Gastrocnemius medialis (tissue), 4 donors: Measurements from ENCODE around the gene DYNC2H1.

Experiments
- POLR2A ChIP-seq, 2 donors: fragments of 450-650 bp; IDR thresholded peaks; one replicate each; pipeline ENCODE4 v1.6.1; 2017; ENCODE audit warnings: antibody characterized with exemption in 2 of 2, mild to moderate bottlenecking in 2 of 2, moderate library complexity in 2 of 2
- TF ChIP-seq, protein P1 (sequence below), 5 experiments: fragments of 450-650 bp in 3 of 5; fragments of 200-600 bp in 2 of 5; sonication (generic) in 2 of 5; IDR thresholded peaks in 4 of 5; conservative IDR thresholded peaks in 1 of 5; 1 replicate in 4 of 5; 2 replicates in 1 of 5; pipeline ENCODE4 v1.5.1; 2016 to 2019; ENCODE audit warnings: antibody characterized with exemption in 5 of 5, mild to moderate bottlenecking in 3 of 5, moderate library complexity in 3 of 5

DNA sequence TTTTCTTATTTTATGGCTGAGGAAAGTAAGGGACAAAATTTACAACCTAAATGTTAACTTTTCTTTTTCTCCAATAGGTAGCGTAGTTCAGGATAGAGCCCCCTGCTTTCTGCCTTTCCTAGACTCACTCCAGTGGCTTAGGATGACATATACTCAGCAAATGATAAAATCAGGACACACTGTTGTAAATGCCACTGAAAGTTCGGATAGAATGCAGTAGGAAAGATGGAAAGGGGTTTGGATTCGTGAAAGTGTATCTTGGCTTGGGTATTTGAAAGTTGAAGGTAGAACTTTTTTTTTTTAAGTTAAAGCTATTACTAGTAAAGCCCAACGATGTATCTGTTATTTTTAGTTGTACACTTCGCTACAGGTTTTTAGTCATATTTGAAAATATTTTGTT is 2.2 kb downstream of the DYNC2H1 start:
- TF ChIP-seq POLR2A (IDR thresholded peaks at IDR 0.05) = no peak
- TF ChIP-seq, protein P1, sequence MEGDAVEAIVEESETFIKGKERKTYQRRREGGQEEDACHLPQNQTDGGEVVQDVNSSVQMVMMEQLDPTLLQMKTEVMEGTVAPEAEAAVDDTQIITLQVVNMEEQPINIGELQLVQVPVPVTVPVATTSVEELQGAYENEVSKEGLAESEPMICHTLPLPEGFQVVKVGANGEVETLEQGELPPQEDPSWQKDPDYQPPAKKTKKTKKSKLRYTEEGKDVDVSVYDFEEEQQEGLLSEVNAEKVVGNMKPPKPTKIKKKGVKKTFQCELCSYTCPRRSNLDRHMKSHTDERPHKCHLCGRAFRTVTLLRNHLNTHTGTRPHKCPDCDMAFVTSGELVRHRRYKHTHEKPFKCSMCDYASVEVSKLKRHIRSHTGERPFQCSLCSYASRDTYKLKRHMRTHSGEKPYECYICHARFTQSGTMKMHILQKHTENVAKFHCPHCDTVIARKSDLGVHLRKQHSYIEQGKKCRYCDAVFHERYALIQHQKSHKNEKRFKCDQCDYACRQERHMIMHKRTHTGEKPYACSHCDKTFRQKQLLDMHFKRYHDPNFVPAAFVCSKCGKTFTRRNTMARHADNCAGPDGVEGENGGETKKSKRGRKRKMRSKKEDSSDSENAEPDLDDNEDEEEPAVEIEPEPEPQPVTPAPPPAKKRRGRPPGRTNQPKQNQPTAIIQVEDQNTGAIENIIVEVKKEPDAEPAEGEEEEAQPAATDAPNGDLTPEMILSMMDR (IDR thresholded peaks at IDR 0.05 in 4 of 5, conservative IDR thresholded peaks at IDR 0.05 in 1 of 5) = no peak
